Measurements from ENCODE around the gene NRTN. TPM values are rescaled to one million over a fixed set of nuclear protein-coding genes. Genes with fewer than 3 reads are reported as not detected.
A peak's percentile ranks its signal among the peaks of the same experiment; 100 is the strongest.

Gene NRTN
- total and polyA plus RNA-seq, 2 experiments from 2014 or later = 4.0 to 5.5 TPM

- no peak for TF ChIP-seq REST (IDR thresholded peaks at IDR 0.05; ENCODE audit: unreplicated experiment)
- no peak for TF ChIP-seq EZH2phosphoT487 (IDR thresholded peaks at IDR 0.05; ENCODE audit: unreplicated experiment)
- TF ChIP-seq ZNF114 (CRISPR knock-in tag; IDR thresholded peaks at IDR 0.05) = no peak
- no peak for TF ChIP-seq CTCF (conservative IDR thresholded peaks at IDR 0.05; ENCODE audit: low read depth in 2 of 2)
- TF ChIP-seq, protein P1, sequence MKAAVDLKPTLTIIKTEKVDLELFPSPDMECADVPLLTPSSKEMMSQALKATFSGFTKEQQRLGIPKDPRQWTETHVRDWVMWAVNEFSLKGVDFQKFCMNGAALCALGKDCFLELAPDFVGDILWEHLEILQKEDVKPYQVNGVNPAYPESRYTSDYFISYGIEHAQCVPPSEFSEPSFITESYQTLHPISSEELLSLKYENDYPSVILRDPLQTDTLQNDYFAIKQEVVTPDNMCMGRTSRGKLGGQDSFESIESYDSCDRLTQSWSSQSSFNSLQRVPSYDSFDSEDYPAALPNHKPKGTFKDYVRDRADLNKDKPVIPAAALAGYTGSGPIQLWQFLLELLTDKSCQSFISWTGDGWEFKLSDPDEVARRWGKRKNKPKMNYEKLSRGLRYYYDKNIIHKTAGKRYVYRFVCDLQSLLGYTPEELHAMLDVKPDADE (IDR thresholded peaks at IDR 0.05) = no peak
- no peak for TF ChIP-seq EZH2 (IDR thresholded peaks at IDR 0.05; ENCODE audit: low read depth, unreplicated experiment)
- TF ChIP-seq NANOG (IDR thresholded peaks at IDR 0.05; ENCODE audit: borderline replicate concordance) = no peak
- TF ChIP-seq CREB1 (CRISPR knock-in tag; IDR thresholded peaks at IDR 0.05; ENCODE audit: low read depth) = no peak
Measured at GRCh38 chr19:5827342-5827890, 22.5 kb downstream of the NRTN start (continued).

GRCh38 chr19:5827891-5828660 lies 23.2 kb downstream of the NRTN start:
- Mint-ChIP-seq H3K27me3 (ENCODE audit: insufficient read depth, low read depth, poor library complexity) (peaks cover 25% of the 10 kb centered on the region), H3K27ac (peak overlapping the region; percentile 98), H3K36me3 (ENCODE audit: low read depth) (no peaks in the 10 kb centered on the region), H3K4me3 (peak overlapping the region; percentile 95), H3K4me1 (peaks cover 7% of the 10 kb centered on the region), H3K9me3 (0 out of 3 replicates have a peak, but pooled peaks cover 2% of the 10 kb centered on the region)
- peak overlapping the region; percentile 94 for H3K27ac ChIP-seq (ENCODE audit: low read depth)
- H3K9me2 ChIP-seq (ENCODE audit: insufficient read depth) = no peaks in the 10 kb centered on the region
- DNase-seq (ENCODE audit: low spot score) (peak; percentile 94), ATAC-seq (peak; percentile 60)
- H3F3A ChIP-seq (replicated peaks; ENCODE audit: low read depth) = no peaks in the 10 kb centered on the region
- no peaks in the 10 kb centered on the region for H3K79me2 ChIP-seq (replicated peaks; ENCODE audit: insufficient read depth)
- no peaks in the 10 kb centered on the region for H3K36me3 ChIP-seq (ENCODE audit: insufficient read depth)
- peak overlapping the region; percentile 97 for H3K4me2 ChIP-seq
- H3K27me3 ChIP-seq (ENCODE audit: insufficient read depth) = no peaks in the 10 kb centered on the region
- H4K20me1 ChIP-seq (replicated peaks; ENCODE audit: insufficient read depth) = no peaks in the 10 kb centered on the region
- H3K4me3 ChIP-seq = peak overlapping the region; percentile 86
- peak overlapping the region; percentile 90 for H2AFZ ChIP-seq
- H3K4me1 ChIP-seq (ENCODE audit: insufficient read depth) = peaks cover 4% of the 10 kb centered on the region; the same call in 1 of the 2 replicates
- TF ChIP-seq CREB1 (CRISPR knock-in tag; IDR thresholded peaks at IDR 0.05; ENCODE audit: low read depth) = peak; percentile 80
- TF ChIP-seq, protein P2, sequence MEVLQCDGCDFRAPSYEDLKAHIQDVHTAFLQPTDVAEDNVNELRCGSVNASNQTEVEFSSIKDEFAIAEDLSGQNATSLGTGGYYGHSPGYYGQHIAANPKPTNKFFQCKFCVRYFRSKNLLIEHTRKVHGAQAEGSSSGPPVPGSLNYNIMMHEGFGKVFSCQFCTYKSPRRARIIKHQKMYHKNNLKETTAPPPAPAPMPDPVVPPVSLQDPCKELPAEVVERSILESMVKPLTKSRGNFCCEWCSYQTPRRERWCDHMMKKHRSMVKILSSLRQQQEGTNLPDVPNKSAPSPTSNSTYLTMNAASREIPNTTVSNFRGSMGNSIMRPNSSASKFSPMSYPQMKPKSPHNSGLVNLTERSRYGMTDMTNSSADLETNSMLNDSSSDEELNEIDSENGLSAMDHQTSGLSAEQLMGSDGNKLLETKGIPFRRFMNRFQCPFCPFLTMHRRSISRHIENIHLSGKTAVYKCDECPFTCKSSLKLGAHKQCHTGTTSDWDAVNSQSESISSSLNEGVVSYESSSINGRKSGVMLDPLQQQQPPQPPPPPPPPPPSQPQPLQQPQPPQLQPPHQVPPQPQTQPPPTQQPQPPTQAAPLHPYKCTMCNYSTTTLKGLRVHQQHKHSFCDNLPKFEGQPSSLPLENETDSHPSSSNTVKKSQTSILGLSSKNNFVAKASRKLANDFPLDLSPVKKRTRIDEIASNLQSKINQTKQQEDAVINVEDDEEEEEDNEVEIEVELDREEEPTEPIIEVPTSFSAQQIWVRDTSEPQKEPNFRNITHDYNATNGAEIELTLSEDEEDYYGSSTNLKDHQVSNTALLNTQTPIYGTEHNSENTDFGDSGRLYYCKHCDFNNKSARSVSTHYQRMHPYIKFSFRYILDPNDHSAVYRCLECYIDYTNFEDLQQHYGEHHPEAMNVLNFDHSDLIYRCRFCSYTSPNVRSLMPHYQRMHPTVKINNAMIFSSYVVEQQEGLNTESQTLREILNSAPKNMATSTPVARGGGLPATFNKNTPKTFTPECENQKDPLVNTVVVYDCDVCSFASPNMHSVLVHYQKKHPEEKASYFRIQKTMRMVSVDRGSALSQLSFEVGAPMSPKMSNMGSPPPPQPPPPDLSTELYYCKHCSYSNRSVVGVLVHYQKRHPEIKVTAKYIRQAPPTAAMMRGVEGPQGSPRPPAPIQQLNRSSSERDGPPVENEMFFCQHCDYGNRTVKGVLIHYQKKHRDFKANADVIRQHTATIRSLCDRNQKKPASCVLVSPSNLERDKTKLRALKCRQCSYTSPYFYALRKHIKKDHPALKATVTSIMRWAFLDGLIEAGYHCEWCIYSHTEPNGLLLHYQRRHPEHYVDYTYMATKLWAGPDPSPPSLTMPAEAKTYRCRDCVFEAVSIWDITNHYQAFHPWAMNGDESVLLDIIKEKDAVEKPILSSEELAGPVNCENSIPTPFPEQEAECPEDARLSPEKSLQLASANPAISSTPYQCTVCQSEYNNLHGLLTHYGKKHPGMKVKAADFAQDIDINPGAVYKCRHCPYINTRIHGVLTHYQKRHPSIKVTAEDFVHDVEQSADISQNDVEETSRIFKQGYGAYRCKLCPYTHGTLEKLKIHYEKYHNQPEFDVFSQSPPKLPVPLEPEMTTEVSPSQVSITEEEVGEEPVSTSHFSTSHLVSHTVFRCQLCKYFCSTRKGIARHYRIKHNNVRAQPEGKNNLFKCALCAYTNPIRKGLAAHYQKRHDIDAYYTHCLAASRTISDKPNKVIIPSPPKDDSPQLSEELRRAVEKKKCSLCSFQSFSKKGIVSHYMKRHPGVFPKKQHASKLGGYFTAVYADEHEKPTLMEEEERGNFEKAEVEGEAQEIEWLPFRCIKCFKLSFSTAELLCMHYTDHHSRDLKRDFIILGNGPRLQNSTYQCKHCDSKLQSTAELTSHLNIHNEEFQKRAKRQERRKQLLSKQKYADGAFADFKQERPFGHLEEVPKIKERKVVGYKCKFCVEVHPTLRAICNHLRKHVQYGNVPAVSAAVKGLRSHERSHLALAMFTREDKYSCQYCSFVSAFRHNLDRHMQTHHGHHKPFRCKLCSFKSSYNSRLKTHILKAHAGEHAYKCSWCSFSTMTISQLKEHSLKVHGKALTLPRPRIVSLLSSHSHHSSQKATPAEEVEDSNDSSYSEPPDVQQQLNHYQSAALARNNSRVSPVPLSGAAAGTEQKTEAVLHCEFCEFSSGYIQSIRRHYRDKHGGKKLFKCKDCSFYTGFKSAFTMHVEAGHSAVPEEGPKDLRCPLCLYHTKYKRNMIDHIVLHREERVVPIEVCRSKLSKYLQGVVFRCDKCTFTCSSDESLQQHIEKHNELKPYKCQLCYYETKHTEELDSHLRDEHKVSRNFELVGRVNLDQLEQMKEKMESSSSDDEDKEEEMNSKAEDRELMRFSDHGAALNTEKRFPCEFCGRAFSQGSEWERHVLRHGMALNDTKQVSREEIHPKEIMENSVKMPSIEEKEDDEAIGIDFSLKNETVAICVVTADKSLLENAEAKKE (CRISPR knock-in tag; IDR thresholded peaks at IDR 0.05) = no peak
